ENCODE results near the gene PRKAG2.
"Not testable (repeated sequence)": the region's sequence is repeated elsewhere in the genome, so short reads cannot be mapped to it uniquely, and the experiment has no call there.

Gene PRKAG2

DNA sequence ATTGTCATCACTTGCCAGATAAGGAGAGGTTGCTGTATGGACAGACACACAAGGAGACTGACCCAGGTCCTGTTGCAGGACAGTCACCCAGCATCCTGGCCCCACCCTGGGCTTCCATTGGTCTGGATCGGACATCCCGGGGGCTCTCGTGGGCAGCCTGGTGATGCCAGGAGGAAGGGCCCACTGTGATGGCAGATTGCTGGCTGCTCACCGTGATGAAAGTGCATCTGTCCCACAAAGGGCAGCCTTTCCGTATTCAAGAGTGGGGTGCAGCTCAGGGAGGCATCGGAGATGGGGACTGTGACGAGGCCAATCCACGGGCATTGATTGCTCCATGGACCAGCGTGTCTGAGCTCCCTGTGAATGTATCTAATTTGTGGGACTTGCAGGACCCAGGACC, 41.3 kb downstream of the PRKAG2 start:
- DNase-seq (ENCODE audit: low read depth in 2 of 2) = no peak

DNA sequence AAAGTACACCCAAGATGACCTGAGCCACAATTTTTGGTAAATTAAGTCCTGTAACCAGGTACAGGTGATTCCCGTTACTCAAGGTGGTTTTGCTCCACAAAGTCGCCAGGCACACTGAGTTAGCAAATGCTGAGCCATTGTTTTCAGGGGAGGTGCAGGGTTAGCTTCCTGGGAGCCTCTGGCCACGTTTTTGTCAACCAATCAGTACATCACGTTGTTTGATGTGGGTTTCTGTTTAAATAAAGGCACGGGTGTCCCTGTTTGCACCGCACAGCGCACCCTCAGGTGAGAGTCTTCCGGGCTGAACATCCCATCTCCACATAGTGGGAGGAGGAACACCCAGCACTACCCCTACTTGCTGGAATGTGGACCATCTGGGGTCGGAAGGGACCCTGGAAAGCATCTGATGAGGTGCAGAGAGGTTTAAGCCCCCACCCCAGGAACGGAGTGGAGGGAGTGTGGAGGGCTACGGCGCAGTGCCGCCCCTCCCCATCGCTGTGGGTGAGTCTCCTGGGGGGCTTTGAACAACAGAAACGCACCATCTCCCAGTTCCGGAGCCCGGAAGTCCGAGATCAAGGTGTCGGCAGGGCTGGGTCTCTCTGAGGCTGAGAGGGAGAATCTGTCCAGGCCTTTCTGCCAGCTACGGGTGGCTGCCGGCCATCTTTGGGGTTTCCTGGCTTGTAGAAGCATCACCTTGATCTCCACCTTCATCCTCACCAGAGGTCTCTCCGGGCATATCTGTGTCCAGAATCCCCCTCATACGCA, 42.5 kb downstream of the PRKAG2 start:
- DNase-seq (ENCODE audit: low read depth in 2 of 2) = no peak

DNA sequence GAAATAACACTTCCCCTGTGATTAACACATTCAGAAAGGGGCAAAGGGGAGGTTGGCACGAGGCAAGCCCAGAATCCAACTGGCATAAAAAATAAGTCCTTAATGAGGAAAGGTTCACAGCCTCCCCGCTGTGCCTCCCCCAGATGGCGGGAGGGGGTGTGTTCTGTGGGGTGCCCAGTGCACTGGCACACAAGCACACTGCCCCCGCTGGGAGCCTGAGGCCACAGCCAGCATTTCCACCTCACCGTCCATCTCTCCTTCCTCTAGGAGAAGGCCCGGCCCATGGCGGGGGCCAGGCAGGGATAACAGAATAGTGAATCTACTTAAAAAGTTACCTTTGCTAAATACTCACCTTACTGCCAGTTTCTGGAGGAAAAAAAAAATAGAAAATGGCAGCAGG, 43.2 kb downstream of the PRKAG2 start:
- DNase-seq (ENCODE audit: low read depth in 2 of 2) = no peak

DNA sequence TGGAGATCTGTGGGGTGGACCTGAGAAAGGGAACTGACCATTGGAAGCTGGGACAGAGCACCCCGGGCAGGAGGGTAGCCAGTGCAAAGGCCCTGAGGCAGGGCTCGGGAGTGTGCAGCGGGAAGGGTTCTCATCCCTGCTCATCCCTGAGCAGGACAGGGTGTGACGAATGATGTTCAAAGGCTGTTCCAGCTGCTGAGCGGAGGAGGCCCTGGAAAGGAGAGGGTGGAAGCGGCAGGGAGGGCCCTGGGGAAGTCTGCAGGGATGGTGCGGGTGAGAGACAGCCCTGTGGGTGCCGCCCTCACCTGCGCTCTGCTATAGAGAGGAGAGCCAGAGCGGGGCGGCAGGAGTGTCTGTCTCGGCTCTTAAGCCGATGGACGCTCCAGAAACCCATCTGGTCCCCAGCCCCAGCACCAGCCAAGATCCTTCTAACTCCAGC, 43.7 kb downstream of the PRKAG2 start:
- DNase-seq (ENCODE audit: low read depth in 2 of 2) = no peak

DNA sequence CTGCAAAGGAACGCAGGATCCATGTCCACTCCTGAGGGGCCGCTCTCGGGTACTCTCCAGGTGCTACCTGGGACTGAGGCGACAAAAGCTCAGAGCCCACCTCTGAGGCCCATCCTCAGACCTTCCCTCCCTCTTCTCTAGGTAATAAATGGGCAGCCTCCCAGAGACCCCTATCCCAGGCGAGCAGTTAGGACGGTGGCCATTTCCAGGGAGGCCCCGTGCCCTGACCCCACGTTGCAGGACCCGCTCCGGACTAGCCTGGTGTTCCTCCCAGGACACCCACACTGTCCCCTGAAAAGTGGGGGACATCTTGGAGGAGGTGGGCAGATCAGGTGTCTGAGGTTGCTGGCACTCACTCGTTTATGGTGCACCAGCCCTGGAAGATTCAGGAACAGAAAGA, 44.3 kb downstream of the PRKAG2 start:
- no peak for DNase-seq (ENCODE audit: low read depth in 2 of 2)

DNA sequence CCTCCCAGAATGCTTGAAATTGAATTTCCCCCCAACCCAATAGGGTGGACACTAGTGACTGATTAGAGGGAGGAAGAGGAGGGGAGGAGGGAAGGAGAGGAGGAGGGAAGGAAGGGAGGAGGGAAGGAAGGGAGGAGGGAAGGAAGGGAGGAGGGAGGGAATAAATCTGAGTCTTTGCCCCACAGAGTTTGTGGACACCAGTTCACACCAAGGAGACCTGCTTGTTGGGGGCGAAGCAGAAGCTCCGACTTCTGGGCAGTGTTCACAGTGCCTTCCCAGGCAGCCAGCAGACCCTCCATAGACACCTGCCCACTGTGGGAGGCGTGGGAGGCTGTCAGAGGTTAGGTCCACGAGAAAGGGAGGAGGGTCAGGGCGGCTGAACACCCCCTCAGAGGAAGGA, 44.8 kb downstream of the PRKAG2 start:
- DNase-seq (ENCODE audit: low read depth in 2 of 2) = no peak

DNA sequence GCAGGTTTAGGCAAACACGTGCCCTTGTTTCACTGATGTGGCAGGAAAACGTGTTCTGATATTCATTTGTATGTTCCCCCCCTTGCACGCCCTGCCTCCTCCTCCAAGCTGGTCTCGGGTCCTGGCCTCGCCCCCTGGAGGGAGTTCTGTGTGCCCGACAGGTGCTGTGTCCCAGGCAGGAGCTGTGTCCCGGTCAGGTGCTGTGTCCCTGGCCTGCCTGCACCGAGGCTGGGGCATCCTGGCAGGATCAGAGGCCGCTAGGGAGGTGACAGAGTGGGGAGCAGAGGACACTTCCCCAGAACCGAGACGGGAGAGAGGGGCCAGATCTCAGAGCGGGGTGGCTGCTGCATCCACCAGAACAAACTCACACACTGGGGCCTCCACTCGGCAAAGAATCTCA, 45.3 kb downstream of the PRKAG2 start:
- no peak for DNase-seq (ENCODE audit: low read depth in 2 of 2)

DNA sequence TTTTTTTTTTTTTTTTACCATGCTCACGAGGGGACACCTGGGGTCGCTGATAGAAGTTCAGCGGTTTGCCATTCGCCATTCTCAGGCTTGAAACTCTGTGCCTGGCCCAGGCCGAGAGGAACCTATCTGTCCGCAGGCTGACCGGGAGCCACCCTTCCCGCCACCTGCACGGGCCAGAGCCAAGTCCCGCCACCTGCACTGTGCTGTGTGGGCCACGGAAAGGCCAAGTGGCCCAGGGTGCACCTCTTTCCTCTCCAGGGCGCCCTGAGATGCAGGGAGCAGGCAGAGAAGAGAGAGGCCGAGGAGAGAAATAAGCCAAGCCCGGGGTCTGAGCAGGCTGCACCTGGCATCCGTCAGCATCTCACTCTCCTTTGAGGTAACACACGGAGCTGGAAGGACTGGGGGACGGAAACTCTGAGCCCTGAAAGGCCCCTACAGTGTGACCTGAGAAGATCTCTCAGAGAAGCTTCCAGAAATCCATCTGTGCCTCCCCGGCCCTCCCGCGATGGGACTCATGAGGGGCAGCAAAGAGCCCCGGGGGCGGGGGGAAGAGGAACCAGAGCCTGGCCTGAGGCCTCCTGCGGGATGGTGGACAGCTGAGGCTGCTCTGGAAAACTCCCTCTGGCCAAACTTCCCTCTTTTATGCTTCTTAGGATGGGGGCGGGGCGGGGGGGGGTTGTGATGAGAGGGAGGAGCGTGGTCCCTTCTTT, 46.6 kb downstream of the PRKAG2 start:
- no peak for DNase-seq (ENCODE audit: low read depth in 2 of 2)

DNA sequence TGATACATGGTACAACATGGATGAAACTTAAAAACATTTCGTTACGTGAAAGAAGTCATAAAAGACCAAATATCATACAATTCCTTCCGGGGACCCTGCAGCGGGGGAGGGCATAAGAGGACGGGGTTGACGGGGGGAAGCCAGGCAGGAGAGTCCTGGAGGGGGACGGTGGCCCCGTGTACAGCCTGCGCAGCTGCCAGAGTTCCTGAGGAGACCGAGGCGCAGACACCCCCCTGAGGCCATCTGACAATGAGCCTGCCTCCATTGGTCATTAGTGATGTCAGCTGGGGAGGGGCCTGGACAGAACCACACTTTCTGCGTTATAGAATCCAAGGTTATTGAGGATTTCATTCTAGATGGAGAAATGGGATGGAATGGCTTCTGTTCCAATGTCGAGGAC, 47.2 kb downstream of the PRKAG2 start:
- no peak for DNase-seq (ENCODE audit: low read depth in 2 of 2)

DNA sequence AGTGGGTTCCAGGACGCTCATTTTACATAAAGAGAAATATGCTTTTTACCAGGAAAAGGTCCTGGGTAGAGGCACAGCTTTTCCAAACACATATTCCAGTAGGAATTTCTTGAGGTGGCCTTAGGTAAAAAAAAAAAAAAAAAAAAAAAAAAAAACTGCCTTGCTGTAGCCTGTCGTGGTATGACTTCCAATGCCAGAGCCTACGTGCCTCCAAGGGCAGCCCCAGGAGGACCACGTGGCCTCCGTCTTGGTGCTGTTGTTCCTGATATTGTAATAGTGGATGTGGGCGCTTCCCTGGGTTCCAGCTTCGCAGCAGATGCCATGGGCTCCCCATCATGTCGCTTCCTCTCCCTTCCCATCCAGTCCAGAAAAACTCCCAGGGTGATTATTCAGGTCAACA, 49.3 kb downstream of the PRKAG2 start:
- DNase-seq (ENCODE audit: low read depth in 2 of 2) = no peak

DNA sequence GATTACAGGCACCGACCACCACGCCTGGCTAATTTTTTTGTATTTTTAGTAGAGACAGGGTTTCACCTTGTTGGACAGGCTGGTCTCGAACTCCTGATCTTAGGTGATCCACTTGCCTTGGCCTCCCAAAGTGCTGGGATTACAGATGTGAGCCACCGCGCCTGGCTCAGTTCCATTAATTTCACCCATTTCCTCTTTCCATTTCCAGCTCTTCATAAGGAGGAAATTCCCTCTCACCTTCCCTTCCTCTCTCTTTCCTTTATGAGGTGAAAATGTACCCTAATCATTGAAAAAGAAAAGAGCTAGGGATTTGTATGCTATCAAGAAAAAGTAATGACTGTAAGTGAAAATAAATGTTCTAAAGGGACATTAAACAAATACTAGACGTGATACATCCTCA, 50.6 kb downstream of the PRKAG2 start:
- not testable (repeated sequence) for DNase-seq (ENCODE audit: low read depth in 2 of 2)

DNA sequence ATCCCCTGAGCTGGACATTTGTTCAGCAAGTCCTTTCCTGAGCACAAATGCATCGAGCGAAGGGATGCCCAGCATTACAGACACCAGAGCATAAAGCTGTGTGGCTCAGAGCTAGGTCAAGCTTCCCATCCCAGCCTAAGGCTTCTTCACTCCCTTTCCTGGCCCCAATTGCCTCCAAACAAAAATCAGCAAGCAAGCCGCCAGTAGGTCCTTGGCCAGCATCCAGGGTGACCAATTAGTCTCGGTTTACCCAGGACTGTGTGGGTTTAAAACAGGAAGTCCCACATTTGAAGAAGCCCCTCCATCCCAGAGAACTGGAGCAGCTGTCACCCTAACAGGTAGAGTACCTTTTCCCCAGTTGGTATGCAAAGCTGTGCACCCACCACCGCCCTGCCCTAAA, 51.2 kb downstream of the PRKAG2 start:
- no peak for DNase-seq (ENCODE audit: low read depth in 2 of 2)

DNA sequence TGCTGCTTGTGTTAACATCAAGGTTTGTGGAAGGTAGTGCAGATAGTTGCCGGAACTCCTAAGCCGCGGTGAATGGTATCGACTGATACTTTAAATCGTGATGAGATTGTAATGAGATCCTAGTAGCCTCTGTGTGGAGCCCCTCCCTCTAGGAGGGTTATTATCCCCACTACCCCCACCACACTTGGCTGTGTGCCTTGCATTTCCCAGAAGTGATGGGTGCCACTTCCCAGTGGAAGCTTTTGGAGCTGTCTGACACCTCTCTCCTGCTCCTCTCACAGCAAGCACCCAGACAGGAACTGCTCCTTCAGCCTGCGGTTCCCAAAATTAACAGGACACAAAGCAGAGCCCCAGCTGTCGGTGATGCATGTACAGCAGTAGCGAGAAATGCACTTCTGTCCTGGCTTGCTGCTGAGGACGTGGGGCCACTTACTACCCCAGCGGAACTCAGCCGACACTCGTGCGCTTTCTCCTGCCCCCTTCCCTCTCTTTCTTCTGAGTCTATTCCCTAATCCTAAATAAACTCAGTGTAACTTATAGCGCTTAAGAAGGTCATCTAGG, 52.5 kb downstream of the PRKAG2 start:
- no peak for DNase-seq (ENCODE audit: low read depth in 2 of 2)

DNA sequence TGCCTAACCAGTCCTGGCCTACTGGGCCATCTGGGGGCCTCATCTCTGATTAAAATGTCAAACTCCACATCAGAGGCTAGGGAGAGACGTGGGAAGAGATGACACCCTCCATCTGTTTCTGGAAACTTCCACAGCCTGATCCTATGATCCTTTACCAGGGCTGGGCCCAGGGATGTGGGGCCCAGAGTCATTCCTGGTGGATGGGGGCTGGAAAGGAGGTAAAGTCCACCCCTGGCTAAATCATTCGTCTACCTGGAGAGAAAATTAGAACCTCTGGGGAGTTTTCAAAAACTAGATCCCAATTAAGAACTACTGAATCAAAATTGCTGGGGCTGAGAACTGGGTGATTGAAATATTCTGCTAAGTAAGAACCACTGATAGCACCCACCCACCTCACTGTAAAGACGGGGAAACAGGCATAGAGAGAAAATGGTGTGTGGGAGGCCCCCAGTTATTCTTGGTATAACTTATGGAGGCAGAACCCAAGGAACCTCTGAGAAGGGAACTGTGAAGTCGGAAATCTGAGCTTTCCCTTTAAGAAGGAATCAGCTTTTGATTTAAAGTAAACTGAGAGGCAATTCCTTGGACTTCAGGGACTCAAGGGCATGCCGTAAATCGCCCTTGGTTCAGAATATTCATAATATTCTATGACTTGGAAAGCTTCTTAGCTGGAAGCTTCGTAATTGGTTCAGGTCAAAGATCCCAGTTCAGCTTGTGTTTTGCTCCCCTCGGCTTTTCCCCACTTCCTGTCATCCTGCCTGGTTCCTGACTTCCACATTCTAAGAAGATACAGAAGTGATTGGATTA, 53.1 kb downstream of the PRKAG2 start:
- DNase-seq (ENCODE audit: low read depth in 2 of 2) = no peak

DNA sequence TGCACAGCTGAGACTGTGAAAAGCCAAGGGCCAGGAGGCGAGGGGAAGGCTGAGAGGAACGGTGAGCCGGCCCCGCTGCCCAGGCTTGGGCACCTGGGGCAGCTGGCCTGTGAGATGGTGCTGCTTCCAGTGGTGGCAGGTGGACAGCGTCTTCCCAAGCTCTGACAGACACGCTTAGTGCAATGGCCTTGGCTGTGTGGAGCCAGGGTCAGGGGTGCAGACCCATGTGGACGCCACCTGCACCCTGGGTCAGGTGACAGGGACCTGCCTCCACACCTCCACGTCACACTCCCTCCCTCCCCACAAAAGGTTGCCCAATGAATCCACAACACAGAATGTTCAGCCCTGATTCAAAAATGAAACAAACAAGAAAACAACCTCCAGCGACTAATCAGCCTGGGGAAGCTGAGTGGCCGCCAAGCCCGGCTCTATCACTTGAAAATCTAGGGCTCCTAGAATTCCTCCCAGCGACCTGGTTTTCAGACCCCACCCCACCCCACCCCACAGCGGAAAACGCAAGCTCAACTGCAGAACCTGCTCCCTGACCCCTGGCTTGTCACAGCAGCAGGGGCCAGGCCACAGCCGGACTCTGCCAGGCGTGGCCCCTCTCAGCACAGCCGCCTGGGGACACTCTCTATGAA, 54.3 kb downstream of the PRKAG2 start:
- no peak for DNase-seq (ENCODE audit: low read depth in 2 of 2)

DNA sequence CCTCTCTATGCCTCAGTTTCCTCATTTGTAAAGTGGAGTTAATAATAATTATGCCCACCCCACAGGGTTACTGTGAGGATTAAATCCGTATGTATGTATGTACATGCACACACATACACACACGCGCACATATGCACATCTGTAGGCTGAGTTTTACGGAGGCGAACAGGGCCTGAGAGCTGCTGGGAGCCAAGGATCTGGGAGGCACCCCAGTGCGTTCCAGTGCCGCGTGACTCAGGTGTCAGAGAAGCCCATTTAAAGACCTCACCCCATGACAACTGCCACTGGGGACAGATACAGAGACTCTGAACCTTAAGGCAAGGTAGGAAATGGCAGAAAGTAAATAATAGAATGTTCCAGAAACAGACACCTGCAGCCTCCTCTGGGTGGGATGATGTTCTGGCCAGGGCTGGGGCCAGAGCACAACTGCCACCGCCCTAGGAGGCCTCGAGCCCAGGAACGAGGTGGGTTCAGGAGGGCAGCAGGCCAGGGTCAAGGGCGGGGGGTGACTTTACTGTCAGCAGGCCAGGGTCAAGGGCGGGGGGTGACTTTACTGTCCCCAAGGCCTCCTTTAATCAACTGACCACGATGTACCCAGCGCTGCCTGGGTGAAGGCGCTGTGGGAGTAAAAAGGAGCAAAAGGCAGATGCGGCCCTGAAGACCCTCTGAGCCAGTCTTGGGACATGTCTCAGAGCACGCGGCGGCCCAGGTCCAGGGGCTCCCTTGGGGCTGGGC, 54.9 kb downstream of the PRKAG2 start:
- DNase-seq (ENCODE audit: low read depth in 2 of 2) = no peak

DNA sequence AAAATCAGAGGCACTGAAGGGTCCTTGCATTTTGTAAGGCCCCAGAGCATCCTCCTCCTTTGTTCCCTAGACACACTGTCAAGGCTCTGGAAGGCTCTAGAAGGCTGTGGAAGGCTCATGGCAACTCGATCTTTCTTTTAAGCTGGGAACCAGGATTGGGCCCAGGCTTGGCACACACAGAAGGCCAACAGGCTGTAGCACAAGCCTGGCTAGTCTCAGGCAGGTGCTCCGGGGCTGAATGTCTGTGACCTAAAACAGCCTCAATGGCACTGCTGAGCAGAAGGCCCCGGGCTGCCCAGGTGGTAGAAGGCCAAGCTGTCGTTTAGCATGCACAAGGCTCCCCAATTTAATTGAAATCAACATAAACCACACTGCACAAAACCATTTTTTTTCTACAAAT, 55.7 kb downstream of the PRKAG2 start:
- no peak for DNase-seq (ENCODE audit: low read depth in 2 of 2)

DNA sequence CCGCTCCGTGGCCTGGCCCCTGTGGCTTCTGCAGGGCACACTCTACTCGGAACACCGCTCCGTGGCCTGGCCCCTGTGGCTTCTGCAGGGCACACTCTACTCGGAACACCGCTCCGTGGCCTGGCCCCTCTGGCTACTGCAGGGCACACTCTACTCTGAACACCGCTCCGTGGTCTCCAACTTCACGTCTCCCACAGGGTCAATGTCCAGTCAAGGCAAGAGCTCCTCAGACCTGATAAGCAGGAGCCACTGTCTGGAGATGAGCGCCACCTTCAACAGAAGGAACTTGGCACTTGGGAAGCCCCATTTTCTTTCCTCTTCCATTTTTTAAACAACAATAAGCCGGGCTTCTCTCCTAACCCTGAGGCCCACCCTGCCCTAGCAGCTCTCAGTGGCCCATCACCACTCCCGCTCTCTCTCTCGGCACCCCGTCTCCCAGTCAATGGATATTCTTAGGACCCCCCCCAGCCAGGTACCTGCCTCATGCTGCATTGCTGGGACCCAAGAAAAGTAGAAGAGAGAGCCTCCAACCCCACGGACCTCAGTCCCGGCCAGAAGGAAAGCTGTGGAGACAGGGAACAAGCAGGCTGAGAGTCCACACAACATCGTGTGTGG, 56.3 kb downstream of the PRKAG2 start:
- no peak for DNase-seq (ENCODE audit: low read depth in 2 of 2)

DNA sequence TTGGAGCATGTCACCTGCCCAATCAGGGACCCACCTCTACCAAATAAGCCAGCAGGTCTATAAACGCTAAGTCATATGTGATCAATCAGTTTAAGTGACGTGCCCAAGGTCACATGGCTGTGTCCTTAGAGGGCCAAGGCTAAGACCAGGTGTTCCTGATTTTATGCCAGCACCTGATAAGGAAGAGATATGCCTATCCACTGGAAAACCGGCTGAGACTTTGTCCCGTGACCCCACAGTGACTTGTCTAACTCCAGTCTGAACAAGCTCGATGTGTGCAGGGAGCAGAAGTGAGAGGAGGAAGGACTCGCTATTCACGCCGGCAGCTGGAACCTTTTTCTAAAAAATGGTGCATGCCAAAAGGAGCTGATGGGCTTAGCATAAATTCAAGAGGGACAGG, 57.0 kb downstream of the PRKAG2 start:
- DNase-seq (ENCODE audit: low read depth in 2 of 2) = no peak

DNA sequence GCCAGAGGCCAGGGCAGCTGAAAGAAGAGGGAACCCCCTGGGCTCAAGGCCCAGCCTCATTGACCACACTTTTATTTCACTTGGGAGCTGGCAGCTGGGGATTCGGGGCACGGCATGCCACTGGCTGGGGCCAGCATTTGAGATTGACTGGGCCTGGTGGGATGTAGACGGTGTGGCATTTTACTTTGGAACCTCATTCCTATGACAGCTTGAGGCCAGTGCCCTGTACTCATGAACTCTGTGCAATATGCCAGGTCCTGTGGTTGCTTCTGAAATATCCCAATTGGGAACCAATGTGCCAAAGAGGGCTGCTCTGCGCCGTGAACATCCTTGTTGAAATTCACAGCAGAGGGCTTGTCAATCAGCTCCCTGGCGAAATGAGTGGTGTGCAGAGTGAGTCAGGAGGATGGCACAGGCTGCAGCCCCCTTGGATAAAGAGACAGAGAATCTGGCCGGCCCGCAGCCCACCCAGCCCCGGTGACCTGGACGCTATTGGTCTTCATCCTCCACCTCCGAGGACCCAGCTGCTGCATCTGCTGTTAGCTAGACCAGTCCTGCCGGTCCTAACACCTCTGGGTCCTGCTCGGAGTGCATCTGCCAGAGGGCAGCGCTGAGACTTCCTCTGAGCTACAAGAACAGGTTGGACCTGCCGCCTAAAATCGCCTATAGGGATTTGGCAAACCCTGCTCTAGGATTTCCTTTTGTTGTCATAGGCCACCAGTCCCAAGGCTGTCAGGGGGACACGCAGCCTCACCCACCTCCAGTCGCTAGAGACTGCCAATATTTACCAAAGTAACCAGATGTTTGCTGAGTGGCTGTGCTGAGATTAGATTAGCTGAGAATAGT, 58.0 kb downstream of the PRKAG2 start:
- DNase-seq (ENCODE audit: low read depth in 2 of 2) = no peak
